Amniotic stem cell (primary cell): ENCODE data around the gene WAS.
"Not testable (repeated sequence)": the region's sequence is repeated elsewhere in the genome, so short reads cannot be mapped to it uniquely, and the experiment has no call there.

Experiments
- DNase-seq: peaks from one replicate; lab custom pipeline; 2025; lab: John Stamatoyannopoulos, UW

WAS gene

DNA sequence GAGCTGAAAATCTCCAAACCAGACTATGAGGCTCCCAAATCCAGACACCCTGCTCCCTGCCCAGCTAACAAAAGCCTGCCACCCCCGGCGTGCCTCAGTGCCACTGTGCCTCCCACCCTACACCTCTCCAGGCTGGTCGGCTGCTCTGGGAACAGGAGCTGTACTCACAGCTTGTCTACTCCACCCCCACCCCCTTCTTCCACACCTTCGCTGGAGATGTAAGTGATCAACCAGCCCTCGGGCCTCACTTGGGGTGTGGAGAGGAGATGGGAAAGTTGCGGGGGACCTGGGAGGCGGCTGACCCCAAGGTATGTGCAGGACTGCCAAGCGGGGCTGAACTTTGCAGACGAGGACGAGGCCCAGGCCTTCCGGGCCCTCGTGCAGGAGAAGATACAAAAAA lies 1.8 kb downstream of the WAS start:
- no peak for DNase-seq

DNA sequence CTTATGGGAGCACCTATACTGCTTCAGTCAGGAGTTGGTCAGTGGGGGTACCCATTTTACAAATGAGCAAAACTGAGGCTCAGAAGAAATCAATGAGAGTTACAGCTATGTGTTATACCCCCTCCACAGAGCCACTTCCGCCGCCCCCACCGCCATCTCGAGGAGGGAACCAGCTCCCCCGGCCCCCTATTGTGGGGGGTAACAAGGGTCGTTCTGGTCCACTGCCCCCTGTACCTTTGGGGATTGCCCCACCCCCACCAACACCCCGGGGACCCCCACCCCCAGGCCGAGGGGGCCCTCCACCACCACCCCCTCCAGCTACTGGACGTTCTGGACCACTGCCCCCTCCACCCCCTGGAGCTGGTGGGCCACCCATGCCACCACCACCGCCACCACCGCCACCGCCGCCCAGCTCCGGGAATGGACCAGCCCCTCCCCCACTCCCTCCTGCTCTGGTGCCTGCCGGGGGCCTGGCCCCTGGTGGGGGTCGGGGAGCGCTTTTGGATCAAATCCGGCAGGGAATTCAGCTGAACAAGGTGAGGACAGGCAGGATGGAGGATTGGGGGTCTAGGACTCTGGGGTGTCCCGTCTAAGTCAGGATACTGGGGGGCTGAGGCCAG lies 5.0 kb downstream of the WAS start:
- DNase-seq: no peak

DNA sequence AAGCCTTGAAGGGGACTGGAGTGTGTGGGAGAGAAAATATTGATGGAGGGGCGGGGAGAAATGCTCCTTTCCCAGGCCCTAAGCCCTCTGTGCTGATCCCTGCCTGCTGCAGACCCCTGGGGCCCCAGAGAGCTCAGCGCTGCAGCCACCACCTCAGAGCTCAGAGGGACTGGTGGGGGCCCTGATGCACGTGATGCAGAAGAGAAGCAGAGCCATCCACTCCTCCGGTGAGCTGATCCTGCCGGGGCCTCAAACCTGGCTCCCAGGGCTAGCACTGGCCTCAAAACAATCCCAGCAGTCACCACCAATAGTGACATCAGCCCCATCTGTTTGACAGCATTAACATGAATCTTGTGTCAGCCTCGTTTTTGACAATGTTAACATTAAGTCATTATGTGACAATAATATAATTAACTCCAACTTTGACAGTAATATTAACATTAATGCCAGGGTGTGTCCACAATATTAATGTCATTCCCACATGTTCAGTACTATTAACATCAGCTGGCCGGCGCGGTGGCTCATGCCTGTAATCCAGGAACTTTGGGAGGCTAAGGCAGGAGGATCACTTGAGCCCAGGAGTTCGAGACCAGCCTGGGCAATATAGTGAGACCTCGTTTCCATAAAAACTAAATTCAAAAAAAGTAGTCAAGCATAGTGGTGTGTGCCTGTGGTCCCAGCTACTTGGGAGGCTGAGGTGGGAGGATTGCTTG lies 5.8 kb downstream of the WAS start:
- no peak for DNase-seq

DNA sequence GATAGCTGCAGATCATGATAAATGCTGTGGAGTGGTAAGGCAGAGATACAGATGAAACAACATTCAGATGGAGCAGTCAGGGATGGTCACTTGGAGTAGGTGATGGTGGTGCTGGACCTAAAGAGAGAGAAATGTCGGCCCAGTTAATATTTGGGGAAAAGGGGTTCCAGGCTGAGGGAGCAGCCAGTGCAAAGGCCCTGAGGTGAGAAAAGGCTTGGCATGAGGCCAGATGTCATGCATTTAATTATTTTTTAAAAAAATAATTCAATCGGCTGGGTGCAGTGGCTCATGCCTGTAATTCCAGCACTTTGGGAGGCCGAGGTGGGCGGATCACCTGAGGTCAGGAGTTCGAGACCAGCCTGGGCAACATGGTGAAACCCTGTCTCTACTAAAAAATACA lies 8.1 kb downstream of the WAS start:
- DNase-seq: not testable (repeated sequence)

DNA sequence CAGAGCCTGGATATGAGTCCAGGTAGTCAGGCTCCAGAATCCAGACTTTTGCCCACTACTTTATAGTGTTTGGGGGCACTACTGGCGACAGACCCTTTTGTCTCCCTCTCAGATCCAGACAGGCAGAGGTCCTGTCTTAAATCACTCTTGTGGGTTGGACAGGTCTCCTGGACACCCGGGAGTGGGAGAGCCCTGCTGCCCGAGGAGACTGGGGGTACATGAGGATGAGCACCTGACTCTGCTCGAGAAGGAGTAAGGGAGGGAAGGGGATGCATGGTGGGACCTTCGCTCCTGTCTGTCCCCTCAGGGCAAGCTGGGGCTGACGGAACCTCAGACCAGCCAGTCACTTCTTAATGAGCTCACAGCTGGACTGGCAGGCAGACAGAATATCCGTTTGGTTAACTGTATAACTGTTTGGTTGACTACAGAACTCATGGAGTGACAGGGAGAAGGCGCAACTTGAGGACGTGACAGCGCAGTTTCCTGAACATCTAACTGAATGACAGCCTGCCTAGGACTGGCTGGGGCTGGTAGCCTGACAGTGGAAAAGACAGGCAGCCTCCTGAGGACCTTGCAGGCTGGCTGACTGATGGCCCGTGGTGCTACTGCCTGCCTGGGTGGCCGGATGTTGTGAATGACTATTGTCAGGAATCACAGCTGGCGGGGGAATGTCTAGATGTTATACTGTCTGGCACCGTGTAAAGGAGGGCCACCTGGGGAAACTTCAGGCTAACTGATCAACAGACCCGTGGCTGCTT lies 11.4 kb downstream of the WAS start:
- no peak for DNase-seq

DNA sequence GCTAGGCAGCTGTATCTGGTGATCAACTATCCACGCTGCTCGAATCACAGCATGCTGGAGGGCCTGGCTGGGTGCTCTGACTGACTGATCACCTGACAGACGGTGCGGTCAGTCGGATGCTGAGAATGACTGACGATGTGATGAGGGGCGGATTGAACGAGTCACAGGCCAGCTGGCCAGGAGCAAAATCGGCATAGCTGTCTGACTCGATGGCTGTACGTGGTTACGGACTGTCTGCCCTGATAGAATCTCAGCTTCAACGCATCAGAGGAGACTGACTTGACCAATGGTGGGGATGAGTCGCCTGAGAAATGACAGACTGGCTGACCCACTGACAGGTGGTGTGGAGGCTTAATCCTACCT lies 11.9 kb downstream of the WAS start:
- DNase-seq: no peak

DNA sequence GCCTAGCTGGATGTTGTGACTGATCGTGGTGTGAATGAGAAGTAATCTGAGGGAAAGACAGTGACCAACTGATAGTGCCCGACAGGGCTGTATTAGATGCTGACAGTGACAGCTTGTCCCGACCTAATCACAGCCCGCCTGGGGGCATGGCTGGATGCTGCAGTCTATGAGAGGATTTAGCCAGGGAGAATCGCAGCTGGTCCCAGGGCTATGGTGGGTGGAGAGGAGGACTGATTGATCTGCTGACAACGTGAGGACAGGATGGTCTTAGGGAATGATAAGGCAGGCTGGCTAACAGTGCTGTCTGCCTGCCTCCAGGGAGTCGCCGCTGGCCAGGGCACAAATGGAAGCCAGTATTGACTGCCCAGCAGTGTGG lies 12.3 kb downstream of the WAS start:
- DNase-seq: no peak

DNA sequence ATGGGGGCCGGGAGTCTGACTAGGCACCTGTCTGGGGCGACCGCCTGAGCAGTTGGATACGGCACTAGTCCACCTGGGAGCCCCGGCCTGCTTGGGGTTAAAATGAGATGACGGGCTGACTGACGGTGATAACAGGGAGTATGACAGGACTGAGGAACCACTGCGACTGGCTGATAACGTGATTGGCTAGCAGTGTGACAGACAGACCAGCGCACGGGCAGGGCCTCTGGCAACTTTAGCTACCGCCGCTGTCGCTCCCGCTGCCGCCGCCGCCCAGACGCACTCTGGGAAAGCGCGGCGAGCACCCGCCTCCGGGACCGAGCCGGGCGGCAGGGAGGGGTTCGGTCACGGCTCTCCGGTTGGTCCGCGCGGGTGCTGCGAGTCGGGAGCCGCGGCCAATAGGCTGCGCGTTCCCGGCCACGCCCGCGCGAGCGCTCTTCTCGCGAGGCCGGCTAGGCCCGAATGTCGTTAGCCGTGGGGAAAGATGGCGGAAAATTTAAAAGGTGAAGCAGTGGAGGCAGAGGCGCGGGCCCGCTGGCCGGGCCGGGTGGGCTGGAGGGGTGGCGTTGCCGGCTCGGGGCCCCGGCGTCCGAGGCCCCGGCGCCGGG lies 12.8 kb downstream of the WAS start, which contains the start of gene SUV39H1:
SUV39H1 (plus strand) TSS at position 434 of the 608 bp plus-strand sequence; CDS start at position 485, 51 bp downstream.
- peak; percentile 71 for DNase-seq

DNA sequence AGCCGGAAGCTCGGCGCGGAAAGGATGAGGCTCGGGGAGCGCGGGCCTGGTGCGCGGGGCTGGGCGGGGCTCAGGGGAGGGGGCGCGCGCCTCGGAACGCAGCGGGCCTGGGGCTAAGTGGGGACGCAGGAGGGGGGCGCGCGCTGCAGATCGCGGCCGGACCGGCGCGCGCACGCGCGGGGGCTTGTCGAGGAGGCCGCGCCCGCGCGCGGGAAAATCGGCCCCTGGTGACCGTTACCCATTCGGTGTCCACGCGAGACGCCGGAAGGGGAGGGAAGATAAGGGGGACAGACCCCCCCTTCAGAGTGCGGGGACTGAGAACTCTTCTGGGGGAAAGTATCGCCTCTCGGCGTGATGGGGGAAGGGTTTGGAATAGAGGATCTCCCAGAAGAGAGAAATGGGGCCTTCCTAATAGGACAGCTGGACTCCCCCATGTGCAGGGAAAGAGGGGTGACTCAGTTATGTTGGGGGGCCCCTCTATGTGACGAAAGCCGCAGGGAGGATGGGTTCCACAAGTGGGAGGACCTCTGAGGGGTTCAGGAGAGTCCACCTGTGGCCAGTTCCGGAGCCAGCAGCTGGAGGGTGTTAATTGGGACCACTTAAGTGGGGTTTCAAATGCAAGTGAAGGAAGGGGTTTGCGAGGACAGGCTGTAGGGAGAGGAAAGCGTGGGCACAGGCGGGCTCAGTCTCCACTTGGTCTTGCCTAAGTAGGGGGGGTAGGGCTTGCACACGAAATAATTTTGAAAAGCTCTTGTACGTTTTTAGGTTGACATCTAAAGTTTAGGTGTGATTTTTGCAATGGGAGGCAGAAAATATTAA lies 13.5 kb downstream of the WAS start:
- DNase-seq: no peak

DNA sequence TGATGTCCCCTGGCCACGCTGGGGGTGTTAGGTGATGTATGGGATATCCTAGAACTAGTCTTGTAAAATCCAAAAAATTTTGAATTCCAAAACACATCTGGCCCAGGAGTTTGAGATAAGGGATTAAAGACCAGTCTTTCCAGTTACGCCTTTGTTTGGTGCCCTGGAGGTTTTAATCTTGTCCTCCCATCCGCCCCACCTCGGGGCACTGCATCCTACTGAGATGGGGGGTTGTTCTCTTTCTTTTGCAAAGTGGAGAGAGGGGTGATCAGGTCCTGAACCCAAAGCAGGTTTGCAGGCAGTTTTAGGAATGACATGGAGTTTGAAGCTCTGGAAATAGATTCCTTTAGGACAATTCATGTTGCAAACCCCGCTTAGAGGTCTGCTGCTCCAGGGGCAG lies 14.7 kb downstream of the WAS start:
- no peak for DNase-seq

DNA sequence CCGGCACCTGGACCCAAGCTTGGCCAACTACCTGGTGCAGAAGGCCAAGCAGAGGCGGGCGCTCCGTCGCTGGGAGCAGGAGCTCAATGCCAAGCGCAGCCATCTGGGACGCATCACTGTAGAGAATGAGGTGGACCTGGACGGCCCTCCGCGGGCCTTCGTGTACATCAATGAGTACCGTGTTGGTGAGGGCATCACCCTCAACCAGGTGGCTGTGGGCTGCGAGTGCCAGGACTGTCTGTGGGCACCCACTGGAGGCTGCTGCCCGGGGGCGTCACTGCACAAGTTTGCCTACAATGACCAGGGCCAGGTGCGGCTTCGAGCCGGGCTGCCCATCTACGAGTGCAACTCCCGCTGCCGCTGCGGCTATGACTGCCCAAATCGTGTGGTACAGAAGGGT lies 16.6 kb downstream of the WAS start:
- no peak for DNase-seq

DNA sequence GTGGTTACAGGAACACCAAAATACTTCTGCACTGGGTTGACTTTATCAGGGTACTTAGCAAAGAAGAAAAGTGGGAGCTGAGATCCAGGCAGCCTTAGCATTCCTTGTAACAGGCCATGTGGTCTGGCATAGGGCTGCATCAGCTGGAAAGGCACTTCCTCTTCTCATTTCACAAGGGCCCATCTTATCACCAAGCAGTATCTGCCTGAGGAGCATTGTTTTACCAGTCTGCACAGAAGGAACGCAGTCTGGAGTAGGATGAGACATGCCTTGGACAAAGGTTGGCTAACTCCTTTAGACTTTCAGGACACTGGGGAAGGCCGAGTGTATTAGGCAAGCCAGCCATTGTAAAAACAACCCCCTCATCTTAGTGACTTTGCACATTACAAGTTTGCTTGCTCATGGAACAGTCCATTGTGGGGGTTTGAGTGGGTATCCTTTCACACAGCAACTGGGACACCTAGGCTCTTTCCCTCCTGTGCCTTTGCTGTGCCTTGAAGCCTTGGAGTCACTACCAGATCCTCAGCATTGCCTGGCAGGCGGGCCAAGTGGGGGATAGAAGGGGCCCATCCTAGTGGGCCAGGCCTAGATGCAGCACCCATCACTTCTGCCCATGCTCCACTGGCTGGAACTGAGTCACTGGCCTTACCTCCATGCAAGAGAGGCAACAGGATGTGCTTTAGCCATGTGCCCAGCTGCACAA lies 17.5 kb downstream of the WAS start:
- DNase-seq: no peak

DNA sequence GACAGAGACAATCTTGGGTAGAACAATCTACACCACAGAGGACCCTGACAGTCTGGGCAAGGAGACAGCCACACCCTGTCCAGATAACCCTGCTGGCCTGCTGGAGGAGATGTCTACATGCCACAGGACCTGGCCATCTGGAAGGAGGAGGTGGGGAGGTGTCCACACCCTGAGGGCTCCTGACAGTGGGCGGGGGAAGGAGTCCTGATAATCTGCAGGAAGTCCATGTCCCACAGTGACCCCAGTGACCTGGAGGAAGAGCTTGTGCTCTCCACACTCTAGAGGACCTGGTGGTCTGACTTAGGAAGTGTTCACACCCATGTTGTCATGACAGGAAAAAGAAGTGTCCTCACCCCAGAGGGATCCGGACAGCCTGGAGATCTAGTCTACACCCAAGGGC lies 18.4 kb downstream of the WAS start:
- no peak for DNase-seq

DNA sequence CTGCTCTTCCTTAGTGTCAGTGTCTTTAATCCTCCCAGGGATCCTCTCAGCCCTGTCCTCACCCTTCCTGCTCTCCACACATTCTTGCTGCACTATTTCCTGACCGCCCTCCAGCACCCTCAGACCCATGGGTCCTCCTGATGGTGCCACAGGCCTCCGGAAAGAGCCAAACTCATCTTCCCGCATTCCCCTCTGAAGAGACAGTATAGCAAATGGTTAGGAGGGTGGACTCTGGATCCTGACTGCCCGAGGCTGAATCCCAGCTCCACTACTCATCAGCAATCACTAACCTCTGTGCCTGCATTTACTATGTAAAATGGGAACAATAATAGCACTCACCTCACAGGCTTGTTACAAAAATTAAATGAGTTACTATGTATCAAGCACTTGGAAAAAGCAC lies 19.1 kb downstream of the WAS start:
- DNase-seq: no peak

DNA sequence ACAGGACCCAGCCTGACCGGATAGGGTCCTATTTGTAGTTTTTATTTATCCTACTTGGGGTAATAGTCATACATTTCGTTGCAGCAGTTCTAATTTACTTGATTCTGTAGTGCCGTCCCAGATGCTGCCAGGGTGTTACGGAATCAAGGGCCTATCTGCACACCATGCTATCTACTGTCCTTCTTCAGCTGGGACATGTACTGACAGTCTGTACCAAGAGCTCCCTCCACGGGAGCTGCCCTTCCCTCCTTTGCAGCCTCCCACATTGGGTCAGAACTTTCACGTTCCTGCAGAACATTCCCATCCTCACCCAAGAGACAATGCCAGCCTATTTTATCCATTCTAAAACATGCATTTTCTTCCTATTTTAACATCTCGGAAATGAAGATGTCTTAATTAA lies 19.6 kb downstream of the WAS start:
- DNase-seq: no peak

DNA sequence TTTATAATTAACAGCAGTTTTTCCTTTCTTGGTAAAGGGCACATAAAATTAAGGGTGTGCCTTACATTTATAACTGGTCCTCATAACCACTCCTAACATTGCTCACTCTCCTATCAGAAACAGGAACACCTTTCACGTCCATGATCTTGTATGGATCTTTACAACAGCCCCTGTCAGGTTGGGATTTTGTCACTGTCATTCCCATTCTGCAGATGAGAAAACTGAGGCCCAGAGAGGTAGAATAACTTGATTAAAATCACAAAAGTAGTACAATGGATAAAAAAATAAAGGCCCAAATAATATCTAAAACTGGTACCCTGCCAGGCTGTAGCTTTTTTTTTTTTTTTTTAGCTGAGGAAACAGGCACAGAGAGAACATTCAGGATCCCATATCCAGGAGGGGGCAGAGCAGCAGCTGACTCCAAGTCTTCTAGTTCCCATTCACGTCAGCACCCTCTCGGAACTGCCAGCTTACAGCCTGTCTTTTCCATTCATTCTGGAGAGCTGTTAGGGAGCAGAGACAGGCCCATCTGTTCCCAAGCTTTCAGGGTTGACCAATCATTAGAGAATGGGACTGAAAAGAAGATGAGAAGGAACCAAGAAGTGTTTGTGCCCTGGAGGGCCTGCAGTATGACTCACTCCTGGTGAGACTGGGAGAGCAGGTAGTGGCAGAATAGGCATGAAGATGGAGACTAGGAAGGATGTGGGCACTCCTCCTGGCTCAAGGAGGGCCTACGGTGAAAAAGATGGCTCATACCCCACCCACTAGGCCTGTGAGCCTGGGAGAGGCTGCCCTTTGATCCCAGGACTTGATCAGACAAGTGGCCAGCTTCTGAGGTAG lies 20.3 kb downstream of the WAS start:
- no peak for DNase-seq

DNA sequence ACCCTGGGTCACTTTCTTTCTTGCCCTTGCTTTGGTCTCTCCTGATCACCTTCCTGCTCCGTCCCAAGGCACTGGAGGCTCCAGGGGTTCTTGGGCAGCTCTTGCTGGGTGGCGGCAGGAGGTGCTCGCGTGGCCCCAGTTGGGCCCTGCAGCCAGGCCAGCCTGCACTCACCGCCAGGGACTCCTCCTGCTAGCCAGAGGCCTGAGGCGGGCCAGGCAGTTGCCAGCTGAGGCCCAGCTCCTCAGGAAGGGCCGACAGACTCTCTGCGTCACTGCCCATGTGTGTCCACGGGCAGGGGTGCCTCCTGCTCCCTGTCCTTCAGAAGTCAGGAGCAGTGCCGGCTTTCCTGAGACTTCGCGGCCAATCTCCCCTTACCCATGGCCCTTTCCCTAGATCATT lies 22.3 kb downstream of the WAS start:
- DNase-seq: no peak

DNA sequence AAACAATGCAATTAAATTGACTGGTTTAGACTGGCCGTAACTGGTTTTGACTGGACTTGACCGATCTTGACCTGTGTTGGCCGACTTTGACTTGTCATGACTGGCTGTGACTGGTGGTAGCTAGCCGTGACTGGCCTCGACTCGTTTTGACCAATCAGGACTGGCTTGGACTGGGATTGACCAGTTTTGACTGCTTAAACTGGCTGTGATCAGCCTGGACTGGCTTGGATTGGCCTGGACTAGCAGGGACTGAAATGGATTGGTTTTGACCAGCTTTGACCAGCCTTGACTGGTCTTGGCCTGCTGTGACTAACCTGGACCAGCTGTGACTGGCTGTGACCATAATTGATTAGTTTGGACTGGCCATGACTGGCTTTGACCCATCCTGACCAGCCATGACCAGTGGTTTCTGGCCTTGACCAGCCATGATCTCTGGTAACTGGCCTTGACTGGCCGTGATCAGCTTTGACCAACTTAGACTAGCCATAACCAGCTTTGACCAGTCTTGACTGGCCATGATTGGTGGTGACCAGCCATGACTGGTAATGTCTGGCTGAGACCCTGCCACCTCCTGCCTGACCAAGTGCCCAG lies 26.0 kb downstream of the WAS start:
- DNase-seq: no peak

DNA sequence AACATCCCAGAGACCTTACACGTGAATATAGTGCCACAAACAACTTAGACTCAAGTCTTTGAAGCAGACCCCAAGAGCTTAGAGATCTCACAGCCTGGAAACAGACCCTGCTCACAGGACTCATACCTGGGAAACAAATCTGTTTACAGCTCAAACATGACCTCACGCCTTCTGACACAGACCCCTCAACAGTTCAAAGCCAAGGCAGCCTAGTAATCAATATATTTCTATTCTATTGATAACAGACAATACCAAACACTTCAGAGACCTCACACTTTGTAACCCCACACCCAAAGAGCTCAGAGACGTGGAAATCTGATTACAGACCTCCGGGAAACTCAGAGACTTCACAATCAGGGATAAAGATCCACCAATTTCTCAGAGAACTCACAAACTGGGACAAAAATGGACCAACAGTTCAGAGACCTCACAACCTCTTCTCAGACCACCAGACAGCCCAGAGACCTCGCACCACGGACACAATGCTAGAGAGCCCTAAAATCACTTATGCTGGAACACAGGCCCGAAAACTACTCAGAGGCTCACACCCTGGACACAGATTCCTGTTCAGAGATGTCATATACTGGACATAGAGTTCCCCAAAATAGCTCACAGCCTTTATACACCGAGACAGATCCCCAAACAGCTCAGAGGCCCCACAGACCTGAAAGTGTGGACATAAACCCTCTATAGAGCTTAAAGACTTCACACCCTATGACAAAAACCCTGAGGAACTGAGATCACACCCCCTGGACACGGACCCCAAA lies 27.7 kb downstream of the WAS start:
- DNase-seq: no peak
